Measurements from ENCODE around the gene BIRC3. TPM values are rescaled to one million over a fixed set of nuclear protein-coding genes. Genes with fewer than 3 reads are reported as not detected.

Gene BIRC3
- total RNA-seq, 4 donors from 2014 or later = 10.6 to 19.0 (median 14.0) TPM

DNA sequence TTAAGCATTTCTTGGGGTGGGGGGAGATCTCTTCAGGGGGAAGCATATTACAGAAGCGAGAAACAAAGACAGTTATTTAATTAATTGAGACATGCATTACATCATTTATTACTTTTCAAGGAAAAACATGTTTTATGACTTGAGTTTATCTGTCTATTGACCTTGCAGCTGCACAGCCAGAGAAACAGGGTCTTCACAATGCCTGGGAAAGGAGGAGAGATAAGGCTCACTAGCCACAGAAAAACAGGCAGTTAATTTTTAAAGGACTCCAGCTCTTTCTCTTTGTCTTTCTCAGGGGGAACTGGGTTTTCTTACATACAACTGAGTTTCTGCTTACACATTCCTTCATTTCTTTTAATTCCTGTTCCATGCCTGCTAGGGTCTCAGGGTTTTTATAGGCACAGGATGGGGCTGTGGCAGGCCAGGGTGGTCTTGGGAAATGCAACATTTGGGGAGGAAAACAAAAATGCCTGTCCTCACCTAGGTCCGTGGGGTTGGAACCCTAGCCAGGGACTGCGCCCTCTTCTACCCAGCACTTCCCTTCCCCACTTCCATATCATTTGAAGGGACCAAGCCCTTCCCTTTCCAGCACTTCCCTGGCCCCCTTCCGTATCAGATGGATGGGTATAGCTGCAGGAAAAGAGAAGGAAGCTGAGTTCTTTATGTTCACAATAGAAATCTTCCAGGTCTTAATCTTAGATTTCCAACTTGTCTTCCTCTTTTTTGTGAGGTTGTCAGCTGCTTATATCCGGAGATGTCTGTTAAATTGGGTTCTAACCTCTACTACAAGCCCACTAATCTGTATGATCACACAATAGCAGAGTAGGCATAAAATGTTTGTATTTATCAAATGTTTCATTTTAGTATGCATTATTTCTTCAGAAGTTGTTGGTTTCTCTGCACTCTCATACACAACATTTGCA is 68.1 kb downstream of the BIRC3 start:
- WGBS, 2 donors (ENCODE audit: low coverage in 1 of 2) = 77 to 86% methylated on average over 4 to 5 of the region's 5 CpGs
- peaks cover 0 to 79% of the 10 kb centered on the region in 2 donors for H3K36me3 ChIP-seq
- H3K9me3 ChIP-seq = no peaks in the 10 kb centered on the region
- TF ChIP-seq POLR2AphosphoS5 (IDR thresholded peaks at IDR 0.05) = no peak
- H3K27me3 ChIP-seq = no peaks in the 10 kb centered on the region
- ATAC-seq = no peak
- no peaks in the 10 kb centered on the region for H3K4me1 ChIP-seq
- H3K4me3 ChIP-seq = no peak overlapping the region
- H3K27ac ChIP-seq = no peak overlapping the region

- Histone ChIP-seq H3K36me3 (peaks cover 0 to 76% of the 10 kb centered on the region in 2 donors), H3K27me3 (no peaks in the 10 kb centered on the region), H3K4me1 (no peaks in the 10 kb centered on the region), H3K9me3 (no peaks in the 10 kb centered on the region), H3K27ac (no peak overlapping the region), H3K4me3 (no peak overlapping the region)
- TF ChIP-seq EP300 (IDR thresholded peaks at IDR 0.05) = no peak
- TF ChIP-seq POLR2AphosphoS5 (IDR thresholded peaks at IDR 0.05) = no peak
- TF ChIP-seq, protein P1, sequence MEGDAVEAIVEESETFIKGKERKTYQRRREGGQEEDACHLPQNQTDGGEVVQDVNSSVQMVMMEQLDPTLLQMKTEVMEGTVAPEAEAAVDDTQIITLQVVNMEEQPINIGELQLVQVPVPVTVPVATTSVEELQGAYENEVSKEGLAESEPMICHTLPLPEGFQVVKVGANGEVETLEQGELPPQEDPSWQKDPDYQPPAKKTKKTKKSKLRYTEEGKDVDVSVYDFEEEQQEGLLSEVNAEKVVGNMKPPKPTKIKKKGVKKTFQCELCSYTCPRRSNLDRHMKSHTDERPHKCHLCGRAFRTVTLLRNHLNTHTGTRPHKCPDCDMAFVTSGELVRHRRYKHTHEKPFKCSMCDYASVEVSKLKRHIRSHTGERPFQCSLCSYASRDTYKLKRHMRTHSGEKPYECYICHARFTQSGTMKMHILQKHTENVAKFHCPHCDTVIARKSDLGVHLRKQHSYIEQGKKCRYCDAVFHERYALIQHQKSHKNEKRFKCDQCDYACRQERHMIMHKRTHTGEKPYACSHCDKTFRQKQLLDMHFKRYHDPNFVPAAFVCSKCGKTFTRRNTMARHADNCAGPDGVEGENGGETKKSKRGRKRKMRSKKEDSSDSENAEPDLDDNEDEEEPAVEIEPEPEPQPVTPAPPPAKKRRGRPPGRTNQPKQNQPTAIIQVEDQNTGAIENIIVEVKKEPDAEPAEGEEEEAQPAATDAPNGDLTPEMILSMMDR (IDR thresholded peaks at IDR 0.05) = no peak
- no peak for TF ChIP-seq POLR2A (IDR thresholded peaks at IDR 0.05)
- 84 to 90% methylated on average over 2 of the region's 2 CpGs for WGBS, 2 donors (ENCODE audit: low coverage in 1 of 2)
- ATAC-seq = no peak
Observed at GRCh38 chr11:102386136-102386734, 69.0 kb downstream of the BIRC3 start.

DNA sequence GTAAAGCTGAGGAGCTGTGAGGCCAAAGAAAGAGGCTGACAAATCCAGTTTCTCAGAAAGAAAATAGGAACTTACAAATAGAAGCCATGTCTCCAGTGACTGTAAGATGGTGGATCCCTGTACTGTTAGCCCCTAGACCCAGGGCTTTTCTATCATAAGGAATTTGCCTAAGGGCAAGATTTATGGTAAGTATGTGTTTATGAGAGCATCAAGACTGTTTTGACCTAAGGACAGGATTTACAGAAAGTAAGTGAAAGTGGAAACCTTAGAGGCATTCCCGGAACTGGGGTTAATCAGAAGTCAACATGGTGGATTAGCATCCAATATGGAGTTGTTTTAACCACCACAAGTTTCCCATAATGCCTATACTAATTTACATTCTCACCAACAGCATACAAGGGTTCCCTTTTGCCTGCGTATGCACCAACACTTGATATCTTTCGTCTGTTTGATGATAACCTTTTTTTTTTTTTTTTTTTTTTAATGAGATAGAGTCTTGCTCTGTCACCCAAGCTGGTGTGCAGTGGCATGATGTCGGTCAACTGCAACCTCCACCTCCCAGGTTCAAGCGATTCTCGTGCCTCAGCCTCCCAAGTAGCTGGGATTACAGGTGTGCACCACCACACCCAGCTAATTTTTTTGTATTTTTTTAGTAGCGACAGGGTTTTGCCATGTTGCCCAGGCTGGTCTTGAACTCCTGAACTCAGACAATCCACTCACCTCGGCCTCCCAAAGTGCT is 69.9 kb downstream of the BIRC3 start:
- H3K4me1 ChIP-seq = no peaks in the 10 kb centered on the region
- no peak for ATAC-seq
- H3K36me3 ChIP-seq = peaks cover 0 to 76% of the 10 kb centered on the region in 2 donors
- no peak overlapping the region for H3K27ac ChIP-seq
- no peaks in the 10 kb centered on the region for H3K27me3 ChIP-seq
- H3K9me3 ChIP-seq = no peaks in the 10 kb centered on the region
- WGBS, 2 donors (ENCODE audit: low coverage in 1 of 2) = 67 to 78% methylated on average over 3 to 6 of the region's 8 CpGs
- H3K4me3 ChIP-seq = no peak overlapping the region
- TF ChIP-seq, protein P1 (IDR thresholded peaks at IDR 0.05) = no peak
- TF ChIP-seq EP300 (IDR thresholded peaks at IDR 0.05) = no peak
- no peak for TF ChIP-seq POLR2A (IDR thresholded peaks at IDR 0.05)
- TF ChIP-seq POLR2AphosphoS5 (IDR thresholded peaks at IDR 0.05) = no peak

Small RNA genes within 50 kb of the gene (small RNA-seq; reads per million reads assigned to genes)
- gene AP000942.3 = 0 reads per million in 4 donors
- gene AP000942.4 = 0 reads per million in 4 donors
- 0 reads per million in 4 donors for gene RNU6-952P

Other genes with a start within 250 kb of the BIRC3 start
- 100 to 1,000 TPM; 192 to 323 (median 278) TPM for gene YAP1, start 207.0 kb upstream of the BIRC3 start, total RNA-seq
- gene BIRC2, start 29.7 kb downstream of the BIRC3 start, total RNA-seq = 10 to 100 TPM; 22.4 to 58.2 (median 34.0) TPM
- 100 to 1,000 TPM in 2 of 4 donors, 10 to 100 TPM in 2; 87.6 to 141 (median 101) TPM for gene TMEM123, start 135.3 kb downstream of the BIRC3 start, total RNA-seq
- gene MMP7, start 213.3 kb downstream of the BIRC3 start, total RNA-seq = 10 to 100 TPM in 1 of 4 donors, not detected in 3; 36.7 TPM

Measured in gastroesophageal sphincter (tissue), 4 donors.